GM08714 (cell line): ENCODE measurements around the gene SNX13.

Experiments
- H3K4me3 ChIP-seq: fragments of 200-500 bp; sonication (Bioruptor generic); 2 replicates; pipeline ENCODE4 v1.5.1; 2014; ENCODE audit warnings: mild to moderate bottlenecking, low read length, inconsistent platforms
- ZNF274 ChIP-seq: IDR thresholded peaks from 2 replicates; pipeline ENCODE4 v1.6.1; 2012; ENCODE audit warnings: mild to moderate bottlenecking, low read depth, low read length

Gene SNX13, protein sequence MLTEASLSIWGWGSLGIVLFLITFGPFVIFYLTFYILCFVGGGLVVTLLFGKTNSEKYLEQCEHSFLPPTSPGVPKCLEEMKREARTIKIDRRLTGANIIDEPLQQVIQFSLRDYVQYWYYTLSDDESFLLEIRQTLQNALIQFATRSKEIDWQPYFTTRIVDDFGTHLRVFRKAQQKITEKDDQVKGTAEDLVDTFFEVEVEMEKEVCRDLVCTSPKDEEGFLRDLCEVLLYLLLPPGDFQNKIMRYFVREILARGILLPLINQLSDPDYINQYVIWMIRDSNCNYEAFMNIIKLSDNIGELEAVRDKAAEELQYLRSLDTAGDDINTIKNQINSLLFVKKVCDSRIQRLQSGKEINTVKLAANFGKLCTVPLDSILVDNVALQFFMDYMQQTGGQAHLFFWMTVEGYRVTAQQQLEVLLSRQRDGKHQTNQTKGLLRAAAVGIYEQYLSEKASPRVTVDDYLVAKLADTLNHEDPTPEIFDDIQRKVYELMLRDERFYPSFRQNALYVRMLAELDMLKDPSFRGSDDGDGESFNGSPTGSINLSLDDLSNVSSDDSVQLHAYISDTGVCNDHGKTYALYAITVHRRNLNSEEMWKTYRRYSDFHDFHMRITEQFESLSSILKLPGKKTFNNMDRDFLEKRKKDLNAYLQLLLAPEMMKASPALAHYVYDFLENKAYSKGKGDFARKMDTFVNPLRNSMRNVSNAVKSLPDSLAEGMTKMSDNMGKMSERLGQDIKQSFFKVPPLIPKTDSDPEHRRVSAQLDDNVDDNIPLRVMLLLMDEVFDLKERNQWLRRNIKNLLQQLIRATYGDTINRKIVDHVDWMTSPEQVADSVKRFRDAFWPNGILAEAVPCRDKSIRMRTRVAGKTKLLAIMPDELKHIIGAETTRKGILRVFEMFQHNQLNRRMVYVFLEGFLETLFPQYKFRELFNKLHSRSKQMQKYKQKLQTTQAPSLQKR

DNA sequence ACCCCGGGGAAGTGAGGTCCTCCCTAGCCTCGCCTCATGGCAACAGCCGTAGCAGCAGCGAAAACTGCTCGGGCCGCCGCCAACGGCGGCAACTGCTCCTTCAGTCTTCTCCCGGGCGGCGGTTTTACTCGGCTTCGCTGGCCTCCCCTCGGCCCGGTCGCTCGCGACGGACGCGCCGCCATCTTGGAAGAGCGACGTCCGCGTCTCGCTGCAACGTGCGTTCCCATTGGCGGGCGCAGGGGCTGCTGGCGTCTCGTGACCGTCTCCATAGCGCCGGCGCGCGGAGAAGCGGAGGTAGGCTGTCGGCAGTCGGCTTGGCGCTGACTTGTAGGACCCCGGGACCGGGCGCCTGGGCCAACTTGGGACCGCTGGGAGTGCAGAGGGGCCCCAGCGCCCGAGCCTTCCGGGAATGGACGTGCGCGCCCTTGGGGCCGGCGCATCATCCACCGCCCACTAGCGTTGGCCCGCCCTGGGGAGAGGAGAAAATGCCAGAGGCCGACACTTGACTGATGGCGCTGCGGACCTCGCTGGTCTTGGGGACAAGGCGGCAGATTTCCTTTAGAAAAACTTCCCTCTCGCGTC, at the start of gene SNX13:
SNX13 (minus strand) TSS at position 193 of the 582 bp plus-strand sequence. CDS start 199 bp downstream, outside the sequence.
- H3K4me3 ChIP-seq: peak within 1 kb of the TSS; percentile 82
- TF ChIP-seq ZNF274: no peak

DNA sequence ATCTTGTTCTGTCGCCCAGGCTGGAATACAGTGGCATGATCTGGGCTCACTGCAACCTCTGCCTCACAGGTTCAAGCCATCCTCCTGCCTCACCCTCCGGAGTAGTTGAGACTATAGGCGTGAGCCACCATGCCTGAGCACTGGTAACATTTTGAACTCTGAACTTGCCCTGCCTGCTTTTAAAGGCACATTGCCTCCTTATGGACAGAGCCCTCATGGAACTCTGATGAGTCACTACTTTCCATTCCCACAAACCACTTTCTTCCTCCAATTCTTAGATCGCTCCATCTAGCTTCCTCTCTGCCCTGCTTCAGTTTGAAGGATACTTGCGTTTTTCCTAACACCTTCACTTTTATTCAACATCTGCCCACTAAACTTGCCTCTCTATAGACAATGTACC, 49.3 kb upstream of the SNX13 start:
- TF ChIP-seq ZNF274: no peak
- no peak overlapping the region for H3K4me3 ChIP-seq

DNA sequence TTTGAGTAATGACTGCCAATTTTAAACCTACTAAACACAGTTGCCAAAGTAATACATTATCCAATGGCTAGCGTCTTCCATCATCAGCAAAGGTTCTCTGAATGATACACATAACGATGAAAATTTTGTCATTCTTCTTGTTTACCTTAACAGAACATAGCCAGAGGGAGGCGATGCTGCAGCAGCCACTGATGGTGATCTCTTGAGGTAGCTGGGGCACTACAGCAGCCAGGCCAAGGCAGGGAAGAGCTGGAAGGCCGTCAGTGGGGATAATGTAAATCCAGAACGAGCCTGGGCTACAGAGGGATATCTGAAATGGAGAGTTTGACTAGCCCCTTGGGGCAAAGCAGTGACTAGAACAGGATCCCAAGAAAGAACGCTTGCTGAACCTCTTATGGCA, 48.6 kb upstream of the SNX13 start:
- TF ChIP-seq ZNF274: no peak
- no peak overlapping the region for H3K4me3 ChIP-seq

DNA sequence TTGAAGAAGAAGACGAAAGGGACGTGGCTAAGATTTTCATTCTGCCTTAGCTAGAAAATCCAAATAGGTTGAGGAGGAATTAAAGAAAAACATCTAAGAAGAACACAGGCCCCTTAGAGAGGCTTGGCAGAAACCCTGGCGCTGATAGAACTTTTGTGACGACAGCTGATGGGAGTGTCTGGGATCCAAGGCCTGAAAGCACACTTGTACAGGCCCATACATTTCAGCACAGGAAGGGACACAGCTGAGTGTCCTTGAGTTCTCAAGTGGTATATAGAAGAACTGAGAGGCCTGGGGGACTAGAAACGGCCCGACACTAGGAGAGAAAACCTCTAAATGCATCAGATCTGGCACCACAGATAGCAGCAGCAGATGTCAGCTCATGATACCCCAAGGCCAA, 47.8 kb upstream of the SNX13 start:
- TF ChIP-seq ZNF274: no peak
- no peak overlapping the region for H3K4me3 ChIP-seq

DNA sequence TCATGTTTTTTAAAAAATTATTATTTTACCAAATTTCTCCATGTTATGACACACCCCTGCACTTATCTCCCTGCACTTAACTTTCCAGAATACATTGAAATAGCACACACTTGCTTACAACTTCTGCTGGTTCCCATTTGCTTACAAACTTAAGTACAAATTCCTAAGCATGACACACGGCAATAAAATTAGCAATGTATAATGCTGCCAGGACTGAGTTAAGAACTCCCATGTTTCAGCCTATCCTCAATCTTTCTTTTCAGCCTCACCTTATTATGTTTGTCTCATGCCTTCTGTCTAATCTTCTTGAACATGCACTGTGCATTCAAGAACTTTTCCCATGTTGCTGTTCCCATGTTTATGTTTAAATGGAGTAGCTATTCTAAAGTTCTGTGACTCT, 46.6 kb upstream of the SNX13 start:
- H3K4me3 ChIP-seq: no peak overlapping the region
- no peak for TF ChIP-seq ZNF274

DNA sequence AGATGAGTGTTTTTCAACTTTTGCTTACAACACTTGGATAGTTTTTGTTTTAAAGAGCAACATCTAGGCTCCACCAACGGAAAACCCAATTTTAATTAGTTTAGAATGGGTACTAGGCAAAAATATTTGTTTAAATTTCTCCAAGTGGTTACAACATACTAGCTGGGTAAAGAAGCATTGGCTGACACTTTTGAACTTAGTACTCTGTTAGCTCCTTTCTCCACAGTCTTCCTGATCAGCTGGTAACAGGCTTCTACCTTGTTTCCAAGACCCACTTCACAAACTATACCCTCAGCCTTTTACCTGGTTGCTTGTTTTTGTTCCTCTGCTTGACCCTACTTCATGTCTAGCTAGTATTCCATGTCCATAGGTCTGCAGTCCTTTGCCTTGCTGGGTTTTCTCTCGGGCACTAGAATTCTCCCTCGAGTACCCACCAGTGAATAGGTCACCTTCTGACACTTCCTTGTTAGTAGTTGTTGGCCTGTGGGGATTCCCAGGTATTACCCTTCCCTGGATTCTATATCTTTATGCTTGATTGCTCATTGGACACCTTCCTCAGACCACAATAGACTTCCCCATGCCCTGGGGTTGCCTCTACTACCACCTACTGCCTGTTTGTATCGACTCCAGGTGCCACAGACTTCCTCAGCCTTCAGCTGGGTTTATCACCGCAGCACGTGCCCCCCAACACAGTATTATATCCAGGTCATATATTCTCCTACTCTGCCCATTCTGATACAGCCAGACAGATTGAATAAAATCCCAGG, 45.4 kb upstream of the SNX13 start:
- TF ChIP-seq ZNF274: no peak
- no peak overlapping the region for H3K4me3 ChIP-seq

DNA sequence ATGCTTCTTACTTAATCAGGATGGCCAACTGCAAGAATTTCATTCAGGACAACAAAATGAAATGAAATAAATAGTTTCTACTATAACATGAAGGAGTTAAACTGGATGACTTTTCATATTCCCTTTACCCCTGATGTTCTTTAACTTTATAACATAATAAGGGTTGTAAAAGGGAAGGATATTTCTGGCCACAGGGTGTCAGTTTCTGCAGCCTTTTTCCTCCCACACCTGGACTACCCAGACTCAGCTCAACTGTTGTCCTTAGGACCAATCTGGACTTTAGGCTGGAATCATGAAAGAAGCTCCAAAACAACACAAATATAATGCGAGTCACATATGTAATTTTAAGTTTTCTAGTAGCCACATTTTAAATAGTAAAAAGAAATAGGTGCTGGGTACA, 44.0 kb upstream of the SNX13 start:
- no peak for TF ChIP-seq ZNF274
- H3K4me3 ChIP-seq: no peak overlapping the region

DNA sequence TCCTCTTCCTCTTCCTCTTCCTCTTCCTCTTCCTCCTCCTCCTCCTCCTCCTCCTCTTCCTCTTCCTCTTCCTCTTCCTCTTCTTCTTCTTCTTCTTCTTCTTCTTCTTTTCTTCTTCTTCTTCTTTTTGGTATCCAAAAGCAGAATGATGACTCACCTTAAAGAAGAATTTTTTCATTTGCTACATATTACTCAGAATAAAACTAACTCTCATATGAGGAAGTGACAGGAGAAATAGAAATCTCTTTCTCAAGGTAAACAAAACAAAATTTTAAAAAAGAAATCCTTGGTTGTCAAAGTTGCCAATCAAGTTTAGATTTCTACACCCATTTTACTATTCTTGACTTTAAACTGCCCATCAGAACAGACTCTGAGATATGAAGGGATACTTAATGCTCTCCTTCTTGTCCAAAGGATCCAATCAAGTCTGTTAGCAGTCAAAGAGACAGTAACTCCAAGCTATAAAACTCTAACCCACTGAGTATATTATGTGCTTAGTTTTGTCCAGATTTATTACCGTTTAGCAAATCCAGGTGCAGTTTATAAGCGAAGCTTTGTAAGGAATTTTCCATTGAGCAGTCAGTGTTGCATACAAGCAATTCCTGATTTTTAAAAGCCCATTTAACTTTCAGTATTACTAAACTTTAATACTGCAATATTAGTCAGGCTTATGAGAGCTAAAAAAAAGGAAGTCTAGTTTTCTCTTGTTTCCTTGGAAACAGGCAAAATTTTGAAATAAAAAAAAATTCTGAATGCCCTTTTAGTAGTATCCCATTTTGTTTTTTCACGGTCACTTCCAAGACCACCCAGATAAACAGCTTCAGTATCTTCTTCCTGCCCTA, 43.1 kb upstream of the SNX13 start:
- H3K4me3 ChIP-seq: no peak overlapping the region
- no peak for TF ChIP-seq ZNF274

DNA sequence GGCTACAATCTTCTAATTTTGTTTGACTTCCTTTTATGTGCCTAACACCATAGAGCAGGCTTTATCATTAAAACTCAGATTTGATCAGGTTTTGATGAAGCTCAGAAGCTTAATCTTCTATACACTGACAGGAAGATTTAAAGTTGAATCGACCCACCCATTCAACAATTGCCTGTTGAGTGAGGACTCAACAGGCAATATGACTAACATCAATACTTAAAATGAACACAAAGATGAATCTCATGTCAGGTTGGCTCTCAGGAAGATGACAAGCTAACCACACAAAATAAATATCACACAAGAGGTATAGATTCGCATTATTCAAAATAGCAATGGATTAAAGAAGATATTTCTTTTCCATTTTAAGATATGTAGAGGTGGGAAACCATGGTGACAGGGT, 36.7 kb upstream of the SNX13 start:
- H3K4me3 ChIP-seq: no peak overlapping the region
- no peak for TF ChIP-seq ZNF274

DNA sequence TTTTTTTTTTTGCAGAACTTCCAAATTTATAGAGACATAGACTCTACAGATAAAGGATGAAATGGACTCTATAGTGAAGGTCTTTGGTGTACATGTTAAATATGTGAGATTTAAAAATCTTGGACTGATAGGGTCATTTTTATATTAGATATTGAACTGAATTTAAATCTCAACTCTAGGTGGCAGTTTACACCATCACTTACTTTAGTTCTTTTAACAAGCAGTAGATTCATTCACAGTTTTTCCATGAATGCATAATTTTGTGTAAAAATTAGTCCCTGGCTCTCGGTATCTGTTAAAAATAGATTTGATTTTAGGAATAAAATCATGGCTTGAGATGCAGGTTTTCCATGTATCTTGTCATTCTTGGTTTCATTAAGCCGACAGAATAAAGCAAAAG, 31.1 kb upstream of the SNX13 start:
- TF ChIP-seq ZNF274: no peak

DNA sequence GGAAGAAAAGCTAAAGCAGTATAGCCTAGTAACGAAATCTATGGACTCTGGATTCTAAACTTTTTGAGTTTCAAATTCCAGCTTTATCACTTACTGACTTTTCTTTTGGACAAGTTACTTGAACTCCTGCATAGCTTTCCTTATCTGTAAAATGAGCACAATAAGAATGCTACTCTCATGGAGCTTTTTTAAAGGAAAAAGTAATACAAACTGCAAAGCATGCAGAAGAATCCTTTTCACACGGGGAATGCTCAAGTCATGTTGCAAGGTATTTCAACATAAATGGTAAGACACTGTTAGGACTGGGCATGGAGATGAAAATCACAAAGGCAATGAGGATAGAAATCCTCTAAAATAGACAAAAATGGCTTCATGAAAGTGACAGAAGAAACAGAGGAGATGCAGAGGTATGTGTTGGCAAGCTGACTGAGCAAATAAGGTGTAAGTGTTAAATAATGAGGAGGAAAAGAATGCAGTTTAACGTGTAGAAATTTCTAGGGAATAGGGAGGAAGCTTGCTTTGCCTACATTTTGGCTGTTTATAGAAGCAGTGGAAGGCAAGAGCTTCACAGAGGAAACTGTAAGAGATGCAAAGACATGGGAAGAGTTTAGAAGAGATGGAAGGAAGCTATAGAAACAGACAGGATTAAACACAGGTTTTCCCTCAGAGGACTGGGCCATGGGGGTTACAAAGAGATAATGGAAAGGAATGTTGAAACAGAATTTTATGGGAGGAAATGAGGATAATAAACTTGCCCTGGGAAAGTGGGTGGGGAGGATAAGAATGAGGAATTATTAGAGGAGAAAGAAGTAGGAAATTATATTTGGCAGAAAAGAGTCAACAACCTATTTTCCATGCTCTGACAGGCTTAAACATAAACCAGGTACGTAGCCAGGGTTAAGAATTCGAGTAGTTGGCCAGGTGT, 28.8 kb upstream of the SNX13 start:
- TF ChIP-seq ZNF274: no peak
- no peak overlapping the region for H3K4me3 ChIP-seq

More for the DNA sequence above, 31.1 kb upstream of the SNX13 start:
- H3K4me3 ChIP-seq: no peak overlapping the region

DNA sequence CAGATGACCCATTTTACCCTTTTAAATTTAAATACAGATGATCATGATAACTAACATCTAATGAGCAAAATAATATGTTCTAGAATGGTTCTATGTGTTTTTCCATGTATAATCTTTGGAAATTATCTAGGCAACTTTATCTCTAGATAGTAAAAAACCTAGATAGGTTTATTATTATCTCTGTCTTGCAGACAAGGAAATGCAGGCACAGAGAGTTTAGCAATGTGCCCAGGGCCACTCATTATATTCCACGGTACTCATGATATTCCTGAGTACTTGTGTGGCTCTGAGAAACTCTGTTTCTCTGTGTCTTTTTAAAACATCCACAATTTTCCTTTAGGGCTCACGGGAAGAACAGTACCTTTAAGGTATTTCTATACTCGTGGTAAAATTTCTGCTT, 26.4 kb upstream of the SNX13 start:
- no peak overlapping the region for H3K4me3 ChIP-seq
- TF ChIP-seq ZNF274: no peak
